K562 (cell line): ENCODE data around the gene PPFIA3. TPM values are rescaled to one million over a fixed set of nuclear protein-coding genes. Genes with fewer than 3 reads are reported as not detected.

ENCODE experiments used
- BACH1 ChIP-seq: fragments of 200-800 bp; sonication (Bioruptor generic); IDR thresholded peaks from 2 replicates; pipeline ENCODE4 v1.6.1; 2016; ENCODE audit warnings: missing genetic modification characterization, missing compliant biosample characterization
- CREM ChIP-seq: IDR thresholded peaks from 2 replicates; pipeline ENCODE4 v1.6.1; 2014; ENCODE audit warnings: antibody characterized with exemption, low read depth
- CUX1 ChIP-seq: fragments of 200-800 bp; sonication (Bioruptor generic); IDR thresholded peaks from 2 replicates; pipeline ENCODE4 v1.6.1; 2016; ENCODE audit warnings: missing genetic modification characterization, missing compliant biosample characterization
- DPF2 ChIP-seq: fragments of 450-650 bp; IDR thresholded peaks from 2 replicates; pipeline ENCODE4 v1.6.1; 2016
- E2F6 ChIP-seq, 2 experiments: IDR thresholded peaks; 2 replicates each; pipeline ENCODE4 v1.6.1; 2011; ENCODE audit warnings: borderline replicate concordance in 1 of 2, control low read depth in 1 of 2, low read depth in 1 of 2, low read length in 1 of 2, mild to moderate bottlenecking in 1 of 2, mixed read lengths in 1 of 2, moderate library complexity in 1 of 2; ENCODE audit not compliant: insufficient read depth in 1 of 2, insufficient read length in 1 of 2, poor library complexity in 1 of 2, severe bottlenecking in 1 of 2; ENCODE audit errors: extremely low read depth in 1 of 2
- ELF4 ChIP-seq: fragments of 450-650 bp; formaldehyde crosslinking; IDR thresholded peaks from 2 replicates; pipeline ENCODE4 v1.4.0; 2022; ENCODE audit warnings: missing genetic modification characterization
- HMG20A ChIP-seq: fragments of 450-650 bp; formaldehyde crosslinking; conservative IDR thresholded peaks from 2 replicates; pipeline ENCODE4 v1.4.0; 2020; ENCODE audit warnings: mild to moderate bottlenecking, mixed read lengths
- KHSRP ChIP-seq: fragments of 450-650 bp; IDR thresholded peaks from 2 replicates; pipeline ENCODE4 v1.6.1; 2017
- LARP7 ChIP-seq: fragments of 450-650 bp; IDR thresholded peaks from 2 replicates; pipeline ENCODE4 v1.6.1; 2016
- MTA1 ChIP-seq: fragments of 450-650 bp; IDR thresholded peaks from 2 replicates; pipeline ENCODE4 v1.6.1; 2017; ENCODE audit warnings: borderline replicate concordance
- NCOA1 ChIP-seq: fragments of 450-650 bp; IDR thresholded peaks from 2 replicates; pipeline ENCODE4 v1.6.1; 2016; ENCODE audit warnings: low read depth
- NFIC ChIP-seq: fragments of 450-650 bp; IDR thresholded peaks from 2 replicates; pipeline ENCODE4 v1.6.1; 2017; ENCODE audit warnings: mild to moderate bottlenecking, inconsistent platforms
- NFYB ChIP-seq: IDR thresholded peaks from 2 replicates; pipeline ENCODE4 v1.6.1; 2011; ENCODE audit warnings: mild to moderate bottlenecking, moderate library complexity; ENCODE audit not compliant: insufficient read length; ENCODE audit errors: extremely low read depth
- NUFIP1 ChIP-seq: fragments of 450-650 bp; IDR thresholded peaks from 2 replicates; pipeline ENCODE4 v1.6.1; 2018; ENCODE audit not compliant: partially characterized antibody
- PBX2 ChIP-seq, 2 experiments: IDR thresholded peaks in 1 of 2; conservative IDR thresholded peaks in 1 of 2; 2 replicates each; pipeline ENCODE4 v1.6.1; 2016; ENCODE audit warnings: low read depth in 2 of 2, mild to moderate bottlenecking in 1 of 2, missing compliant biosample characterization in 1 of 2, missing genetic modification characterization in 1 of 2, moderate library complexity in 1 of 2
- PHF8 ChIP-seq: fragments of 200-600 bp; sonication (generic); IDR thresholded peaks from 2 replicates; pipeline ENCODE4 v1.6.1; 2012; ENCODE audit warnings: mixed run types, mild to moderate bottlenecking, inconsistent platforms, low read length, moderate library complexity, borderline replicate concordance
- RCOR1 ChIP-seq, 2 experiments: IDR thresholded peaks; 2 replicates each; pipeline ENCODE4 v1.6.1; 2012; ENCODE audit warnings: low read depth in 2 of 2, low read length in 2 of 2, borderline replicate concordance in 1 of 2, improper control_type of control experiment in 1 of 2
- ZNF146 ChIP-seq: IDR thresholded peaks from one replicate; pipeline ENCODE4 v1.6.1; 2018; ENCODE audit warnings: missing compliant biosample characterization; ENCODE audit not compliant: unreplicated experiment
- polyA plus RNA-seq, 8 experiments: library from polyadenylated mRNA; depleted of rRNA in 4 of 8; stranded (reverse) in 5 of 8; unstranded in 3 of 8; fragments of >200 nt; fragmentation: Nextera tagmentation in 2 of 8; fragmentation: Illumina TruSeq in 1 of 8; extraction: Ambion mirVana in 2 of 8; extraction: Trizol in 1 of 8; gene quantifications; 2 replicates each; pipeline versions ENCODE4 v1.2.1 to v1.2.3, GENCODE V29; 2011 to 2014; ENCODE audit warnings: inconsistent platforms in 1 of 8, missing spikeins in 1 of 8
- total RNA-seq, 7 experiments: library from RNA; depleted of rRNA in 6 of 7; stranded (reverse); fragments of >200 nt in 6 of 7; fragmentation: Illumina TruSeq in 2 of 7; extraction: Trizol in 2 of 7; gene quantifications; 2 replicates each; pipeline versions ENCODE4 v1.2.1 to v1.2.3, GENCODE V29; 2011 to 2021; ENCODE audit warnings: low replicate concordance in 1 of 7

PPFIA3 gene
- total and polyA plus RNA-seq, 9 of the 15 experiments (the other 6 are each of a cell fraction or from before 2014, with no cell fraction given): 0.10 to 53.0 (median 17.6) TPM

DNA sequence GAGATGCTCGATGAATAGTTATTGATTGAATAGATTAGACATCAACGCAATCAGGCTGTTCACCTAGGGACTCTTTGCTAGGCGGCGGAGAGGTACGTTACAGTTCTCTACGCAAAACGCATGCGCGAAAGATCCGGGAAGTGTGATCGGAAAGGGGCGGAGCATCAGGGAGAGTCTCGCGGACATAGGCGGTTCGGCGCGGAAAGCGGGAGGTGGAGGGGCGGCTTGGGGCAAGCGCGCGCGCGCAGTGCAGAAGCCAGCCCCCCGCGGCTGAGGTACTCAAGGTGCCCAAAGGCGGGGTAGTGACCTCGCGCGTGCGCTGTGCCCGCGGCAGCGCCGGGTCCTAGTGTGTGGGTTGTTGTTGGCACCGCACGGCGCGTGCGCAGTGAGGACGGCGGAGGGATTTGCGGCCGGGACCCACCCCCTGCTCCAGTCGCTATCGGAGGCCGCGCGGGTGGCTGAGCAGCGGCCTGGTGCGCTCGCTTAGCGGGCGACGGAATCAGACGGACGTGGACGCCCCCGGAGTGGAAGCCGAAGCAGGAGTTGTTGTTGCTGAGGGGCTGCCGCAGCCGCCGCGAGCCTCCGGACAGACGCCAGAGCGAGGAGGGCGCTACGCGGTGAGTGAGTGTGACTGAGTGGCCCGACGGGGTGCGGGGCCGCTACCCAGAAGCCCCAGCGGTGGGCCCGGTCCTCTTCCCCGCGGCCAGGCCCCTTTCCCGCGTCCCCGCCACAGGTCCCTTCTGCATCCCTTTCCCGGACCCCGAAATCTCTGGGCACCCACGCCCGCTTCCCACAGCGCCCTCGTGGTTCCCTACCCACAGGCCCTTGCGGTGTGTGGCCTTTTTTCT lies 34.1 kb upstream of the PPFIA3 start, which contains the start of gene SNRNP70 (continued):
- TF ChIP-seq CUX1 (CRISPR knock-in tag): no peak
- TF ChIP-seq PHF8: peak; percentile 95
- peak; percentile 70 to 71 for TF ChIP-seq E2F6 (IDR thresholded peaks at IDR 0.05; ENCODE audit: borderline replicate concordance in 1 of 2, extremely low read depth in 1 of 2, insufficient read depth in 1 of 2, insufficient read length in 1 of 2, low read depth in 1 of 2, low read length in 1 of 2, poor library complexity in 1 of 2, severe bottlenecking in 1 of 2)
- TF ChIP-seq NCOA1: no peak
- no peak for TF ChIP-seq ZNF146
- TF ChIP-seq HMG20A (CRISPR knock-in tag): no peak
- no peak for TF ChIP-seq PBX2 (CRISPR knock-in tag; IDR thresholded peaks at IDR 0.05; ENCODE audit: low read depth)
- TF ChIP-seq PBX2 (tag; conservative IDR thresholded peaks at IDR 0.05; ENCODE audit: low read depth): no peak
- TF ChIP-seq KHSRP: no peak
- TF ChIP-seq LARP7: 0 out of 2 replicates have a peak, but pooled peaks have one; percentile 55
- TF ChIP-seq MTA1: 0 out of 2 replicates have a peak, but pooled peaks have one; percentile 62
- TF ChIP-seq DPF2: peak; percentile 52; the same call in 1 of the 2 replicates
- no peak for TF ChIP-seq NFYB
- 0 out of 2 replicates have a peak, but pooled peaks have one; percentile 64 for TF ChIP-seq ELF4 (CRISPR knock-in tag)
- 0 out of 4 replicates have a peak, but pooled peaks of 1 of the 2 experiments have one; percentile 34 for TF ChIP-seq RCOR1 (IDR thresholded peaks at IDR 0.05; ENCODE audit: borderline replicate concordance in 1 of 2, low read depth in 2 of 2, low read length in 2 of 2)
- peak; percentile 95 for TF ChIP-seq NFIC
- TF ChIP-seq NUFIP1: no peak
- no peak for TF ChIP-seq BACH1 (tag)
- TF ChIP-seq CREM: peak; percentile 90
